ENCODE results near the gene ZC3H13. TPM values are rescaled to one million over a fixed set of nuclear protein-coding genes. Genes with fewer than 3 reads are reported as not detected.

ZC3H13 gene
- total RNA-seq, 1 experiment from 2014 or later, result 61.9 TPM

GRCh38 chr13:46006688-46007452 is 45.7 kb downstream of the ZC3H13 start:
- Histone ChIP-seq H4K5ac (ENCODE audit: insufficient read length, low read depth, low read length) (no peak overlapping the region), H3T11ph (ENCODE audit: low read length) (no peak overlapping the region), H3K56ac (ENCODE audit: insufficient read length, low read depth, low read length) (no peak overlapping the region), H3K14ac (ENCODE audit: insufficient read depth, low read length) (no peak overlapping the region), H2BK15ac (ENCODE audit: low read depth, low read length) (no peak overlapping the region), H2BK5ac (ENCODE audit: insufficient read length, low read length) (no peak overlapping the region), H2AFZ (ENCODE audit: low read length) (no peak overlapping the region), H3K4me2 (ENCODE audit: insufficient read depth, insufficient read length, low read length) (no peak overlapping the region), H3K18ac (ENCODE audit: insufficient read length, low read depth, low read length) (no peak overlapping the region), H3K4me1 (ENCODE audit: insufficient read depth, low read length) (no peaks in the 10 kb centered on the region), H4K20me1 (ENCODE audit: control insufficient read depth, insufficient read depth, insufficient read length) (no peaks in the 10 kb centered on the region), H3K79me2 (ENCODE audit: insufficient read depth, low read length) (no peaks in the 10 kb centered on the region), H3K79me1 (ENCODE audit: insufficient read depth, low read depth, low read length, poor library complexity, severe bottlenecking) (no peaks in the 10 kb centered on the region), H3K9ac (ENCODE audit: extremely low read depth, insufficient read length, low read length) (no peak overlapping the region), H3K23me2 (ENCODE audit: insufficient read length, low read depth, low read length, poor library complexity, severe bottlenecking) (no peaks in the 10 kb centered on the region), H2AK5ac (ENCODE audit: insufficient read length, low read length) (no peak overlapping the region), H3K9me3 (ENCODE audit: control insufficient read depth, low read depth, low read length) (no peaks in the 10 kb centered on the region), H4K91ac (ENCODE audit: insufficient read length, low read depth, low read length) (no peak overlapping the region), H2BK20ac (ENCODE audit: low read depth, low read length, poor library complexity, severe bottlenecking) (no peak overlapping the region), H4K8ac (replicated peaks; ENCODE audit: insufficient read length, low read depth, low read length) (no peak overlapping the region), H2BK12ac (ENCODE audit: insufficient read length, low read depth, low read length) (no peak overlapping the region), H2BK120ac (ENCODE audit: low read depth, low read length, poor library complexity, severe bottlenecking) (no peak overlapping the region), H3K4ac (ENCODE audit: low read depth, low read length) (no peak overlapping the region), H3K27ac (ENCODE audit: insufficient read length, low read depth, low read length) (no peak overlapping the region), H3K27me3 (ENCODE audit: insufficient read depth, low read length) (no peaks in the 10 kb centered on the region), H3K23ac (ENCODE audit: insufficient read length, low read depth, low read length) (no peak overlapping the region)
- H3K9me3 Mint-ChIP-seq, result no peaks in the 10 kb centered on the region
- H3K27ac Mint-ChIP-seq, result no peak overlapping the region
- peaks cover 10 to 52% (median 48%) of the 10 kb centered on the region in 3 experiments; a peak in 6 of 7 replicates for H3K36me3 Mint-ChIP-seq (ENCODE audit: insufficient read depth in 1 of 3, low read depth in 3 of 3)
- no peak for DNase-seq
- WGBS (ENCODE audit: extremely low coverage, insufficient read length, low lambda C conversion rate), result no CpG with 5 or more reads among the region's 6 CpGs
- H3K27me3 Mint-ChIP-seq (ENCODE audit: low read depth), result no peaks in the 10 kb centered on the region
- no peaks in the 10 kb centered on the region for H3K4me1 Mint-ChIP-seq
- no peak overlapping the region for H3K4me3 Mint-ChIP-seq
- no peak for TF ChIP-seq CTCF (conservative IDR thresholded peaks at IDR 0.05)

All from H9 (cell line).